Brain microvascular endothelial cell (primary cell): ENCODE measurements around the gene ITGA1.
A peak's percentile ranks its signal among the peaks of the same experiment; 100 is the strongest.

Experiments
- DNase-seq: peaks from one replicate; pipeline ENCODE4 v3.0.0-alpha.2; 2020
- H3K27ac ChIP-seq: fragments of 250-450 bp; sonication (Bioruptor Pico); 2 replicates; pipeline ENCODE4 v1.5.1; 2020; ENCODE audit warnings: mild to moderate bottlenecking, moderate library complexity
- H3K27me3 ChIP-seq: fragments of 250-450 bp; sonication (Bioruptor Pico); replicated peaks from 2 replicates; pipeline ENCODE4 v1.5.1; 2020; ENCODE audit warnings: mild to moderate bottlenecking
- H3K36me3 ChIP-seq: fragments of 250-450 bp; sonication (Bioruptor Pico); replicated peaks from 2 replicates; pipeline ENCODE4 v1.5.1; 2020; ENCODE audit warnings: mild to moderate bottlenecking
- H3K4me3 ChIP-seq: 2 replicates; pipeline ENCODE4 v1.5.1; 2011; ENCODE audit warnings: low read depth, mild to moderate bottlenecking, control low read depth, low read length, moderate library complexity
- CTCF ChIP-seq: IDR thresholded peaks from 2 replicates; pipeline ENCODE4 v1.5.1; 2011; ENCODE audit warnings: low read depth, mild to moderate bottlenecking, moderate library complexity, low read length, control low read depth, inconsistent platforms; ENCODE audit errors: missing control alignments
- in situ Hi-C: cut with HindIII; loops from 2 replicates; pipeline ENCODE4 v1.10.0; 2017; ENCODE audit warnings: low sequenced_read_pairs, low pct_ligation_motif_present

Gene ITGA1

GRCh38 chr5:52808316-52808901 is 20.7 kb downstream of the ITGA1 start:
- no peak for DNase-seq
- TF ChIP-seq CTCF, result no peak
- Histone ChIP-seq H3K27ac (peak overlapping the region; percentile 33), H3K27me3 (no peaks in the 10 kb centered on the region), H3K4me3 (no peak overlapping the region), H3K36me3 (peaks cover 3% of the 10 kb centered on the region)
- in situ Hi-C loops, result no loop called here

- H3K36me3 ChIP-seq, result peaks cover 3% of the 10 kb centered on the region
- H3K4me3 ChIP-seq, result no peak overlapping the region
- TF ChIP-seq CTCF, result no peak
- DNase-seq, result no peak
- H3K27me3 ChIP-seq, result no peaks in the 10 kb centered on the region
- H3K27ac ChIP-seq, result peak overlapping the region; percentile 63
- in situ Hi-C loops, result no loop called here
Measured at GRCh38 chr5:52809884-52810283, 22.2 kb downstream of the ITGA1 start.

GRCh38 chr5:52810426-52810825 is 22.7 kb downstream of the ITGA1 start:
- no peak for TF ChIP-seq CTCF
- in situ Hi-C loops, result no loop called here
- DNase-seq, result no peak
- H3K4me3 ChIP-seq, result no peak overlapping the region
- no peaks in the 10 kb centered on the region for H3K36me3 ChIP-seq
- peak overlapping the region; percentile 63 for H3K27ac ChIP-seq
- no peaks in the 10 kb centered on the region for H3K27me3 ChIP-seq

- no peak for TF ChIP-seq CTCF
- Histone ChIP-seq H3K27ac (peak overlapping the region; percentile 63), H3K27me3 (no peaks in the 10 kb centered on the region), H3K36me3 (no peaks in the 10 kb centered on the region), H3K4me3 (no peak overlapping the region)
- DNase-seq, result peak; percentile 67
- in situ Hi-C loops, result no loop called here
Measured at GRCh38 chr5:52811067-52811749, 23.5 kb downstream of the ITGA1 start.

GRCh38 chr5:52814352-52815148 is 26.8 kb downstream of the ITGA1 start:
- DNase-seq, result no peak
- no peak for TF ChIP-seq CTCF
- no peaks in the 10 kb centered on the region for H3K27me3 ChIP-seq
- in situ Hi-C loops, result no loop called here
- no peak overlapping the region for H3K4me3 ChIP-seq
- H3K36me3 ChIP-seq, result no peaks in the 10 kb centered on the region
- no peak overlapping the region for H3K27ac ChIP-seq
